ENCODE results near the gene SLX9. TPM values are rescaled to one million over a fixed set of nuclear protein-coding genes. Genes with fewer than 3 reads are reported as not detected.

The SLX9 gene
- total RNA-seq, 2 donors from 2014 or later = 25.3 to 63.9 TPM

Other genes starting within 250 kb of the SLX9 start
- gene KRTAP10-12, start 242.9 kb upstream of the SLX9 start, total RNA-seq = not detected
- gene TSPEAR, start 228.5 kb upstream of the SLX9 start, total RNA-seq = not detected
- 100 to 1,000 TPM; 114 to 126 TPM for gene UBE2G2, start 138.2 kb upstream of the SLX9 start, total RNA-seq
- gene SUMO3, start 122.0 kb upstream of the SLX9 start, total RNA-seq = 10 to 100 TPM; 72.8 to 81.2 TPM
- 10 to 100 TPM; 61.7 to 99.8 TPM for gene PTTG1IP, start 66.3 kb upstream of the SLX9 start, total RNA-seq
- 100 to 1,000 TPM; 151 to 272 TPM for gene ITGB2, start 19.1 kb upstream of the SLX9 start, total RNA-seq
- 10 to 100 TPM; 24.4 to 37.4 TPM for gene ADARB1, start 134.6 kb downstream of the SLX9 start, total RNA-seq